ENCODE results near the gene NOP14. TPM values are rescaled to one million over a fixed set of nuclear protein-coding genes. Genes with fewer than 3 reads are reported as not detected.

The NOP14 gene
- total RNA-seq = 10 to 100 TPM; 15.2 to 31.0 (median 19.1) TPM
- polyA plus RNA-seq = 10 to 100 TPM; 11.1 to 15.9 TPM

DNA sequence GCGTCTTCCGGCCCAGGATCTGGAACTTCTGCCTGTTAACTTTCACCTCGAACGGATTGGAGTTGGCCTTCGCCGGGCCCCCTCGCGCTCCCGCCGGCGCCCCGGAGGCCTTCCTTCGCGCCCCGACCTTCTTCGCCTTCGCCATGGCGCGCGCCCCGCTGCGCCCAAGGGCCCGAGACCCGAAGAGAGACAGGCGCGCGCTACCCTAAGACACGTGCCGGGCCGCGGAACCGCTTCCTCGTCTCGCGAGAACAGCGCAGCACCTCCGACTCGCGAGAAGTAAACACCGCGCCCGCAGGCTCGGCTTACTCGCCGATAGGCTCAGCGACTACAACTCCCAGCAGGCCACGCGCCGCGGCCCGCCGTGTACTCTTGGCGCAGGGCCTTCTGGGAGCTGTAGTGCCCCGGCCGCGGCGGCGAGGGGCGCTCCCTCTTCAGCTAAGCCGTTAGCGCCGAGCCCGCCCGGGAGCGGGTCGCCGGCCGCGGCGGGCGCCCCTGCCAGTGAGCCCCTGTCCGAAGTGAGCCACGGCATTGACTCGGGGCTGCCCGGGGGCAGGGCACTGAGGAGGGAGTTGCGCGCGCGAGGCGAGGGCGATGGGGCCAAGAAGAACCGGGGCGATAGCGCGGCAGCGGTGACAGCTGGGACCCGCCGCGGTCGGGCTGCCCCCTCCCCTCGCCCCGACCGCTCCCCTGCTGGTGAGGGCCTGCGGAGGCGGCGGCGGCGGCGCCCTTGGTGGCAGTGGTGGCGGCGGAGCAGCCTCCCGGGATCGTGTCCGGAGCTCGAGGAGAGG, at the start of gene NOP14, which contains the start of gene GRK4:
TSS of gene NOP14 (minus strand) at position 232 of the 791 bp plus-strand sequence. CDS start at position 145, 87 bp downstream.
TSS of gene GRK4 (plus strand) at position 397 of the 791 bp plus-strand sequence. CDS start 500 bp downstream, outside the sequence.
- H3K4me3 ChIP-seq = peak within 1 kb of the TSS; percentile 79 to 96 (median 86)
- peak; percentile 93 to 98 (median 94) for ATAC-seq
- no peaks in the 10 kb centered on the region for H3K36me3 ChIP-seq
- H3K27me3 ChIP-seq = no peaks in the 10 kb centered on the region
- WGBS, 2 donors = 0% methylated on average over 63 to 105 of the region's 105 CpGs
- peak within 1 kb of the TSS; percentile 76 to 88 (median 82) for H3K27ac ChIP-seq
- peak in 1 of 4 donors; percentile 7 for TF ChIP-seq CTCF (IDR thresholded peaks at IDR 0.05)
- FAIRE-seq = no peak
- DNase-seq = peak; percentile 97 to 99 (median 97)
- H3K9me3 ChIP-seq = no peaks in the 10 kb centered on the region
- intact Hi-C loops (cut with DNase I) = no loop called here
- peaks cover 0 to 11% (median 5%) of the 10 kb centered on the region in 3 donors for H3K4me1 ChIP-seq

GRCh38 chr4:3011456-3012220, 48.4 kb upstream of the NOP14 start:
- 93 to 95% methylated on average over 17 of the region's 17 CpGs for WGBS, 2 donors
- no peaks in the 10 kb centered on the region for H3K36me3 ChIP-seq
- ATAC-seq = no peak
- intact Hi-C loops (cut with DNase I) = no loop called here
- peaks cover 4 to 18% (median 13%) of the 10 kb centered on the region in 3 donors for H3K4me1 ChIP-seq
- no peak for TF ChIP-seq CTCF (IDR thresholded peaks at IDR 0.05)
- DNase-seq = no peak
- H3K4me3 ChIP-seq = no peak overlapping the region
- H3K27ac ChIP-seq = no peak overlapping the region
- H3K27me3 ChIP-seq = no peaks in the 10 kb centered on the region
- H3K9me3 ChIP-seq = no peaks in the 10 kb centered on the region
- no peak for FAIRE-seq

DNA sequence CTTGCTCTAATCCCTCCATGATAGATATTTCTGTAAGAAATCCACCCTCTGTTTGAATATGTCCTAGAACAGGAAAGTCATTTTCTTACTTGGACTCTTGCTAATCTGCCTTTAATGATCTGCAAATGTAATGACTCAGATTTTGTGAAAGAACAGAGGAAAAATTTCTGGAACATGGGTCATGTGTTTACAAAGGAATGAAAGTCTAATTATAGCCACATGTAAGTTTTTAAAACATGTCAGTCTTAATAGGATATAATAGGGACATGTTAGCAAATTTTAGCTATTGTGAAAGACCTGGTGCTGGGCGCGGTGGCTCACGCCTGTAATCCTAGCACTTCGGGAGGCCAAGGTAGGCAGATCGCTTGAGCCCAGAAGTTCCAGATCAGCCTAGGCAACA, 47.8 kb upstream of the NOP14 start:
- 86 to 96% methylated on average over 5 of the region's 5 CpGs for WGBS, 2 donors
- intact Hi-C loops (cut with DNase I) = no loop called here
- H3K4me1 ChIP-seq = peaks cover 4 to 18% (median 13%) of the 10 kb centered on the region in 3 donors
- H3K27ac ChIP-seq = peak overlapping the region in 1 of 4 donors; percentile 24
- ATAC-seq (peak in 3 of 4 donors; percentile 25 to 39 (median 36)), FAIRE-seq (no peak), DNase-seq (no peak)
- no peak overlapping the region for H3K4me3 ChIP-seq
- no peaks in the 10 kb centered on the region for H3K9me3 ChIP-seq
- TF ChIP-seq CTCF (IDR thresholded peaks at IDR 0.05) = no peak
- no peaks in the 10 kb centered on the region for H3K27me3 ChIP-seq
- no peaks in the 10 kb centered on the region for H3K36me3 ChIP-seq

- H3K4me3 ChIP-seq = no peak overlapping the region
- 48 to 61% methylated on average over 2 of the region's 2 CpGs for WGBS, 2 donors
- no peak for TF ChIP-seq CTCF (IDR thresholded peaks at IDR 0.05)
- intact Hi-C loops (cut with DNase I) = no loop called here
- no peak for FAIRE-seq
- DNase-seq = no peak
- H3K4me1 ChIP-seq = peaks cover 4 to 18% (median 13%) of the 10 kb centered on the region in 3 donors
- H3K9me3 ChIP-seq = no peaks in the 10 kb centered on the region
- ATAC-seq = peak; percentile 6 to 26 (median 14)
- peak overlapping the region in 1 of 4 donors; percentile 24 for H3K27ac ChIP-seq
- no peaks in the 10 kb centered on the region for H3K36me3 ChIP-seq
- H3K27me3 ChIP-seq = no peaks in the 10 kb centered on the region
Observed at GRCh38 chr4:3010577-3010976, 47.4 kb upstream of the NOP14 start.

Measured in pancreas (tissue), 10 donors.